ENCODE results near the gene DRAP1. TPM values are rescaled to one million over a fixed set of nuclear protein-coding genes. Genes with fewer than 3 reads are reported as not detected.
A peak's percentile ranks its signal among the peaks of the same experiment; 100 is the strongest.

DRAP1 gene
- total and polyA plus RNA-seq, 9 of the 15 experiments (the other 6 are each of a cell fraction or from before 2014, with no cell fraction given): 9.6 to 200 (median 92.9) TPM

DNA sequence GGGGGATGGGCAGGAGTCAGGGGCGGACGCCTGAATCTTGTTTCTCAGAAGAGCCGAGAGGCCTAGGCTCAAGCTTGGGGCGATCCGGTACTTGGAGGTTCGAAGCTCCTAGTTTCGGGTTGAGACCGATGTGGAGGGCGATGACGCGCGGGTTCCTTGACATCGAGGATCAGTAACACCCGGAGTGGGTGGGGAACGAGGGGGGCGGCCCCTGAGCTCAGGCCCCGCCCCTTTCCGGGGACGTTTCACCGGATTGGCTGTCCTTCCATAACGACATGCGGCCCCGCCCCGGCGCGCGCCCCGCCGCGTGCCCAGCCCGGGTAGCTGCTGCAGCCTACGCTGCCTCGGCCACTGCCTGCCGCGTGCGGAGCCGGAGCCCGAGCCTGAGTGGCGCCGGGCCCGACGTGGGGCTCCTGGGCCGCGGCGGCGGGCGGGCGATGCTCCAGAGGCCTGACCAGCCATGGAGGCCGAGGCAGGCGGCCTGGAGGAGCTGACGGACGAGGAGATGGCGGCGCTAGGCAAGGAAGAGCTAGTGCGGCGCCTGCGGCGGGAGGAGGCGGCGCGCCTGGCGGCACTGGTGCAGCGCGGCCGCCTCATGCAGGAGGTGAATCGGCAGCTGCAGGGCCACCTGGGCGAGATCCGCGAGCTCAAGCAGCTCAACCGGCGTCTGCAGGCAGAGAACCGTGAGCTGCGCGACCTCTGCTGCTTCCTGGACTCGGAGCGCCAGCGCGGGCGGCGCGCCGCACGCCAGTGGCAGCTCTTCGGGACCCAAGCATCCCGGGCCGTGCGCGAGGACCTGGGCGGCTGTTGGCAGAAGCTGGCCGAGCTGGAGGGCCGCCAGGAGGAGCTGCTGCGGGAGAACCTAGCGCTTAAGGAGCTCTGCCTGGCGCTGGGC, 28.7 kb upstream of the DRAP1 start, which contains the start of gene CCDC85B (continued):
- TF ChIP-seq, protein P1, sequence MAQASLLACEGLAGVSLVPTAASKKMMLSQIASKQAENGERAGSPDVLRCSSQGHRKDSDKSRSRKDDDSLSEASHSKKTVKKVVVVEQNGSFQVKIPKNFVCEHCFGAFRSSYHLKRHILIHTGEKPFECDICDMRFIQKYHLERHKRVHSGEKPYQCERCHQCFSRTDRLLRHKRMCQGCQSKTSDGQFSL (CRISPR knock-in tag; IDR thresholded peaks at IDR 0.05): 0 out of 2 replicates have a peak, but pooled peaks have one; percentile 39
- TF ChIP-seq, protein P1 (tag; IDR thresholded peaks at IDR 0.05): no peak
- peak; percentile 51 to 79; a peak in 3 of 4 replicates for TF ChIP-seq SIN3A (IDR thresholded peaks at IDR 0.05; ENCODE audit: borderline replicate concordance in 2 of 2, control insufficient read depth in 1 of 2, low read depth in 2 of 2, low read length in 2 of 2)
- TF ChIP-seq KAT2B (IDR thresholded peaks at IDR 0.05; ENCODE audit: low read depth, low read length): no peak
- TF ChIP-seq NCOR1 (IDR thresholded peaks at IDR 0.05): no peak
- peak; percentile 57; the same call in 1 of the 2 replicates for TF ChIP-seq ZNF583 (CRISPR knock-in tag; IDR thresholded peaks at IDR 0.05)
- TF ChIP-seq, protein P2, sequence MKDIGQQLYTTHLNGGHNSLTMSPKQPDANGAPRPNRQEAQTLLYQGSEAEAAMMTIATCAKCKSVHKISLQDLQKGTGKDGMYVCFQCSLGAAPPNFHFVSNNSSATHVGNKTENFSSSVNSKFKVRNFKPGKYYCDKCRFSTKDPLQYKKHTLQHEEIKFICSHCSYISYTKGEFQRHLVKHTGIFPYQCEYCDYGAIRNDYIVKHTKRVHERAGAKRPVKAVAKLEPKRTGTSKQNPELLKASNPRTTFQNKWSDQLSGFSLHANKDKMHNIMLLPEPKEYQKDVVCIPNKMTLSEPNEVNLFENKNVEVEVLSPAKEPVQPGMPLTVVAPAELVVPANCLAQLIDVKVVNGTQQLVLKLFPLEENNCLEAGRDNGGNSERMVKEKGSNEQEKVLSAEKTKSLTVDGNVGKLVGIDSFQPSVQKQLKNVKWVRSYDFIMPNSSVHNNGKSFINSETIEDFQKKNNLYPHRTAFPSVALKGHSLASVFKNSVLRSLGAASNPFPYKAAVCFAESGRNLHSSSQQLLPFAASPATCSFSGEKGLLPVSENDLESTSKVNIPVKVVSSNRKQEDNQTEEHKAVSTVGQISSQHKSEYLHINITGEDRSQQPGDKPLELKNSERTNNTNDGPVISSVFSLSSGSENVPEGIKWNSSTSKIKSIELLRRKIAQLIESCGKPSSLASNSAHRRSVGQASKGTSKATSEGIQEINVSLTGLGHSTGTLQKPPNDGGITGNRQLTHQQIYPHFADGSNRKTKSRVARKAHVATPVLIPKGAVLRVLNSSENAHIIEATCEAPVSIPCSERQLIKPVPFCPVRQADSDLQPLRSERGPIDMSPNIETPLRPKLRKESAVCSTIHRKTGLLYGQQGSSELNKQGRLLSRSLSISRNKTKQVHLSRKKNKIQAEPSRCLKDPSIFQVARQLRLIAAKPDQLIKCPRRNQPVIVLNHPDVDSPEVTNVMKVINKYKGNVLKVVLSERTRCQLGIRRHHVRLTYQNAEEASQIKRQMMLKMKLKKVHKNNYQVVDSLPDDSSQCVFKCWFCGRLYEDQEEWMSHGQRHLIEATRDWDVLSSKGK (CRISPR knock-in tag; IDR thresholded peaks at IDR 0.05): no peak
- no peak for TF ChIP-seq ARHGAP35 (IDR thresholded peaks at IDR 0.05; ENCODE audit: partially characterized antibody)
- TF ChIP-seq MXI1 (IDR thresholded peaks at IDR 0.05; ENCODE audit: low read depth, low read length): peak; percentile 60; the same call in 1 of the 2 replicates
- TF ChIP-seq, protein P3, sequence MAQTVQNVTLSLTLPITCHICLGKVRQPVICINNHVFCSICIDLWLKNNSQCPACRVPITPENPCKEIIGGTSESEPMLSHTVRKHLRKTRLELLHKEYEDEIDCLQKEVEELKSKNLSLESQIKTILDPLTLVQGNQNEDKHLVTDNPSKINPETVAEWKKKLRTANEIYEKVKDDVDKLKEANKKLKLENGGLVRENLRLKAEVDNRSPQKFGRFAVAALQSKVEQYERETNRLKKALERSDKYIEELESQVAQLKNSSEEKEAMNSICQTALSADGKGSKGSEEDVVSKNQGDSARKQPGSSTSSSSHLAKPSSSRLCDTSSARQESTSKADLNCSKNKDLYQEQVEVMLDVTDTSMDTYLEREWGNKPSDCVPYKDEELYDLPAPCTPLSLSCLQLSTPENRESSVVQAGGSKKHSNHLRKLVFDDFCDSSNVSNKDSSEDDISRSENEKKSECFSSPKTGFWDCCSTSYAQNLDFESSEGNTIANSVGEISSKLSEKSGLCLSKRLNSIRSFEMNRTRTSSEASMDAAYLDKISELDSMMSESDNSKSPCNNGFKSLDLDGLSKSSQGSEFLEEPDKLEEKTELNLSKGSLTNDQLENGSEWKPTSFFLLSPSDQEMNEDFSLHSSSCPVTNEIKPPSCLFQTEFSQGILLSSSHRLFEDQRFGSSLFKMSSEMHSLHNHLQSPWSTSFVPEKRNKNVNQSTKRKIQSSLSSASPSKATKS (CRISPR knock-in tag; IDR thresholded peaks at IDR 0.05): no peak
- TF ChIP-seq CBX2 (IDR thresholded peaks at IDR 0.05; ENCODE audit: insufficient read depth, low read length, poor library complexity, severe bottlenecking): no peak
- TF ChIP-seq, protein P4, sequence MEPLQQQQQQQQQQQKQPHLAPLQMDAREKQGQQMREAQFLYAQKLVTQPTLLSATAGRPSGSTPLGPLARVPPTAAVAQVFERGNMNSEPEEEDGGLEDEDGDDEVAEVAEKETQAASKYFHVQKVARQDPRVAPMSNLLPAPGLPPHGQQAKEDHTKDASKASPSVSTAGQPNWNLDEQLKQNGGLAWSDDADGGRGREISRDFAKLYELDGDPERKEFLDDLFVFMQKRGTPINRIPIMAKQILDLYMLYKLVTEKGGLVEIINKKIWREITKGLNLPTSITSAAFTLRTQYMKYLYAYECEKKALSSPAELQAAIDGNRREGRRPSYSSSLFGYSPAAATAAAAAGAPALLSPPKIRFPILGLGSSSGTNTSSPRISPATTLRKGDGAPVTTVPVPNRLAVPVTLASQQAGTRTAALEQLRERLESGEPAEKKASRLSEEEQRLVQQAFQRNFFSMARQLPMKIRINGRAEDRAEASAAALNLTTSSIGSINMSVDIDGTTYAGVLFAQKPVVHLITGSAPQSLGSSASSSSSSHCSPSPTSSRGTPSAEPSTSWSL (CRISPR knock-in tag; IDR thresholded peaks at IDR 0.05; ENCODE audit: borderline replicate concordance): peak; percentile 94
- no peak for TF ChIP-seq FOS (IDR thresholded peaks at IDR 0.05; ENCODE audit: extremely low read depth, insufficient read length)
- no peak for TF ChIP-seq ATF1 (CRISPR knock-in tag; IDR thresholded peaks at IDR 0.05)
- TF ChIP-seq ATF1 (tag; IDR thresholded peaks at IDR 0.05): peak; percentile 85
- no peak for TF ChIP-seq KDM1A (IDR thresholded peaks at IDR 0.05)
- no peak for TF ChIP-seq ZNF274 (IDR thresholded peaks at IDR 0.05; ENCODE audit: borderline replicate concordance, low read depth, low read length)
- TF ChIP-seq MTA3 (IDR thresholded peaks at IDR 0.05; ENCODE audit: borderline replicate concordance): peak; percentile 15
- TF ChIP-seq TSC22D4 (tag; IDR thresholded peaks at IDR 0.05): no peak
- no peak for TF ChIP-seq SLC30A9 (CRISPR knock-in tag; IDR thresholded peaks at IDR 0.05)
